T-helper 2 cell treated with Interferon-gamma antibody and Interleukin-4, amounts not matched to agents 100 ng/mL and 5 ng/mL, for 36 hours (primary cell): ENCODE data around the gene RARRES1. TPM values are rescaled to one million over a fixed set of nuclear protein-coding genes. Genes with fewer than 3 reads are reported as not detected.
"Not testable (repeated sequence)": the region's sequence is repeated elsewhere in the genome, so short reads cannot be mapped to it uniquely, and the experiment has no call there.

Source experiments
- intact Hi-C: fragments of 100-400 bp; cut with micrococcal nuclease; formaldehyde crosslinking; loops from one replicate; pipeline ENCODE4 v1.15.1; 2023
- total RNA-seq: library from RNA; stranded (reverse); gene quantifications from 2 replicates; pipeline ENCODE4 v1.2.3, GENCODE V29; 2022

Gene RARRES1
- total RNA-seq, 1 donor from 2014 or later: not detected

DNA sequence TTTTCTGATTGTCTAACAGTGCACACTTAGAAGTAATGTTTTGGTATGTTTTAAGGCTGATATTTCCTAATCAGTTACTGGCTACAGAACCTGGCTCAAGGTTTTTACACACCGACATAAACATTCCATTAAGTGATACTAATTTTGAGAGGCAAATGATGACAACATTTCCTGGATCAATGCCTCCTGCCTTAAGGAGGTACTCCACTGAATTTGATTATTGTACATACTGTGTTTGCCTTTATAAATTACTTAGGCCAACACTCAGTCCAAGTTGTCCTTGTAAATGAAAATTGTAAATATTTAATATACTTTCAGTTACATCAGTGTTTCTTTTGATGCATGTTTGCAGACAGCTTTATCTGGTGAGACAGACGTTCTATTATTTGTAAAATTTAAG lies 35.6 kb downstream of the RARRES1 start:
- intact Hi-C loops: no loop called here

DNA sequence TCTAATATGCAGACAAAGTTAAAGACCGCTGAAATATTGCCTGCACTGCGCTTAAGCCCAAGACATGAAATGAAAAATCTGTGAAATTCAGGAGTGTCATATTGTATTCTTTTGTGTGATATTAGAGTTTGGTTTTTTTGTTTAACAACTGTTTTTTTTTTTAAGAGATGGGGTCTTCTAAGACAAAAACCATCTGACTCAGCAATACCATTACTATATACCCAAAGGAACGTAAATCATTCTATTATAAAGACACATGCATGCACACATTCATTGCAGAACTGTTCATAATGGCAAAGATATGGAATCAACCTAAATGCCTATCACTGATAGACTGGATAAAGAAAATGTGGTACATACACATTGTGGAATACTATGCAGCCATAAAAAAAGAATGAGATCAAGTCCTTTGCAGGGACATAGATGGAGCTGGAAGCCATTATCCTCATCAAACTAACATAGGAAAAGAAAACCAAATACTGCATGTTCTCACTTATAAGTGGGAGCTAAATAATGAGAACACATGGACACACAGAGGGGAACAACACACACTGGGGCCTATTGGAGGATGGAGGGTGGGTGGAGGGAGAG lies 38.3 kb downstream of the RARRES1 start:
- intact Hi-C loops: not testable (repeated sequence)

DNA sequence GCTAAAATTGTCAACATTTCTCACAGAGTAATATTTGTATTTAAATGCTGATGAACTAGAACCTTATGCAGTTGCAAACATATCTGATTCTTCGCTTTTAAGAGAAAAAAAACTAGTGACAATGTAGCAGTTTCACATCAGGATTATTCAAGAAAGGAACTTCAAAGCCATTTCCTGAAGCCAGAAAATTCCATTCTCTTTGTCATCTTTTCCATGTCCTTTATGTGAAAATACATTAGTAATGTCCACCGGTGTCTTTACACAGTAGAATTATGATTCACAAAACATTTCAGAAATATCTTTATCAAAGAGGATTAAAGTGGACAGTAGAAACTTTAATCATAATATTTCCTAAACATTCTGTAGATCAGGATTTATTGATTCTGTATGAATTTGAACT lies 47.1 kb downstream of the RARRES1 start:
- intact Hi-C loops: no loop called here

DNA sequence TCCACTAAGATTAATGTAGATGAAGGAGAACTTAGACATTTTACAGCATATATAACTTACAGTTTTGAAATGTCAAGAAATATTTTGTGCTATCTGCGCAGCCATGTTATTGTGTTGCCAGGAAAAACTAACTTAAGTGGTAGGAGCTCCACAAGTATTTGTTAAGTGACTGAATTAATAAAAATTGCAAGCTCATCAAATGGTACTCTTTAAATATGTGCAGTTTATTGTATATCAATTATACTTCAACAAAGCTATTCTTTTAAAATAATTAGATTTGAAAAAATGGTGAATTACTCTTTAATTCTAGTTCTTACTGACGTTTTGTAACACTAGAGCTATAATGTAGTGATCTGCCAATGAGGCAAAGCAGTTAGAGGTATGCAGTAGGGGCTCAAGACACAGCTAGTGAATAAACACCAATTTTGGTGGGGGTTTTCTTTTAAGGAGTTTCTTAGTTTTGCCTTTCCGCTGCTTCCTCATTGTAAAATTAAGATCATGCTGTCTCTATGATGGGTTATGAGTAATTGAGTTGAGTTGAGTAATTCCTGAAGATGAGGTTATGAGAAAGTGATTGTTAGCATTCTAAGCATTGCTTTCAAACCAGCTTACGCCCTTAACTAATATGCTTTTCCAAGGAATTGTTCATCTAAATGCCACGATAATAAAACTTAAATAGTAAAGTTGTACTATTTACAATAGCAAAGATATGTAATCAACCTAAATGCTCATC lies 48.9 kb downstream of the RARRES1 start:
- intact Hi-C loops: no loop called here

DNA sequence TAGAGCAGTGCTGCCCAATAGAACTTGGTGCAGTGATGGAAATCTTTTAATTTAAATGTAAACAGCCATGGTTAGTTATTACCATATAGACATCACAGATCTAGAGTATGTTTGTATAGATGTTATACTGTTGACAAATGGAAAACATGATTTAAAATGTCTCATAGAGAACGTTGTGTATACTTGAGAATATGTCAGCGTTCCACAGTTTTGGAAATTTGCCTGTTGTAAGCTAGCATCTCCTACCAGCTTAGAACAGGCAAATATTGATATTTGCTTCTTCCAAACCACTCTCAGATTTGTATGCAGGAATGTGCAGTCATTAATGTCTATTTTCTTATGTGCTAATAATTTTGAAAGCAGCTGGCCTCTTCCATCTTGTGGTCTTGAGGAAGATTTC lies 51.4 kb downstream of the RARRES1 start:
- intact Hi-C loops: no loop called here

DNA sequence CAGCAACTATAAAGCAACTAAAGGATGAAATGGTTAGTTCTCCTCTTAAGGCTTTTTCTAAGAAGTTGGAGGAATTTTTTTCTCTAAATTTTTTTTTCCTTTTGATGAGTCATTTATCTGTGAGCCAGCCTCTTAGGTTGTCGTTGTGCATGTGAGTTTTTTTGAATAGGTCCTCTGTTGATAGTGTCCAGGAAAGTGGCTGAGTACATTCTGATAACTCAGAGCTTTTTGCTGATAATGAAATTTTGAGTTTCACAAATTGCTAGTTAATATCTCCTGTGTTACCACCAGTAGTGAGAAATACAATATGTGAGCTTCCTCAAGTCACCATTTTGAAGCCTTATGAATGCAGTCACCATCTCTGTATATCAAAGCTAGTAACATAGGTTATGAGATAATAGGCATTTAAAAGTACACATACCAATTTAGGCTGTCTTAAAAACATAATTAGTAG lies 52.7 kb downstream of the RARRES1 start:
- intact Hi-C loops: no loop called here

DNA sequence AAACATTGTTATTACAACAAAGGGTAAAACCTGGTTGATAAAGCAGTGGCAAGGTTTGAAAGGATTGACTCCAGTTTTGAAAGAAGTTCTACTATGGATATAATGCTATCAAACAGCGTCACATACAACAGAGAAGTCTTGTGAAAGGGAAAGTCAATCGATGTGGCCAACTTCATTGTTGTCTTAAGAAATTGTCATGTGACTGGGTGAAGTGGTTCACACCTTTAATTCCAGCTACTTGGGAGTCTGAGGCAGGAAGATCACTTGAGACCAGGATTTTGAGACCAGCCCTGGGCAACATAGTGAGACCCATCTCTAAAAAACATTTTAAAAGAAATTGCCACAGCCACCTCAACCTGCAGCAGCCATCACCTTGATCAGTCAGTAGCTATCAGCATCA lies 53.6 kb downstream of the RARRES1 start:
- intact Hi-C loops: no loop called here

DNA sequence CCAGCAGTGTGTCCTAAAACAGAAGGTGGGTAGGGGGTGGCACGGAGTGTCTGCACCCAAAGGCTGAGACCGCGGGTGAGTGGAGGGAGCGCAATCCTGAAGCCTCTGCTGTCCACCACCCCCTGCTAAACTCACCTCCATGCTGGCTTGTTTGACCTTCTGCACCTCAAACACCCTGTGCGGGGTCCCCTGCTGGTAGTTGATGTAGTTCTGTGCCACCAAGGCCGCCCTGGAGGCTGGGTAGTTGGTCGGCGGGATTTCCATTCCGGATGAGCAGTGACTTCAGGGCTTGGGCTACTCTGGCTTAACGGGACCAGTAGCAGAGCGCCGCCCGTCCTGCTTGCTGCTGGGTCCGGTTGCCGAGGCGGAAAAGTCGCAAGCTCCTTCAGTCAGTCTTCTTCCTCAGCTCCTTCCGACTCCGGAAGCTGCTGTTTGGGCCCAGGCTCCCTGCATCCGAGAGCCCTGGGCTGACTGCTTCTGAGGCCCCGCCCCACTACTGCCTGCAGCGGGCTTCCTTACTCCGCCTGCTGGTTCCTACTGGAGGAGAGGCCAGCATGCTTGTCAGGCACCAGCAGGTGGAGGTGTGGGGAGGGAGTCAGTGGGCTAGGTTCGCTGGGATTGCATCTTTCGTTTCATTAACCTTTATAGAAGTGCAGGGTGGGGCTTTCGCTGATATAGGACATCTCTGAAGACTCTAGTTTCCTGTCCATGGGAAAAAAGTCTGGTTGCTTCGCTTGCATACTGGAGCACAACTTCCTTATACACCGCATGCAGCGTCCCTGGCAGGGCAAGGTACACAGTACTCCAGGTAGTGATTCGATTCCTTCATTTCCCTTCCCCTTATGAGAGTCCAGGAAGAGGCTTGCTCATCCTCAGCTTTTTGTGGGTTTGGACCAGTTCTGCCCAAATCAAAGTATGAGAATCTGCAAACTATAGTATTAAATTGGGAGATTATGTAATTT lies 59.8 kb downstream of the RARRES1 start, which contains the start of gene LXN:
TSS of gene LXN (minus strand) at position 434 of the 962 bp plus-strand sequence. CDS start at position 264, 170 bp downstream.
- intact Hi-C loops: loop anchor here (1.0 to 2.0 kb wide), 4 partner anchors 13 to 129 kb away; no protein-coding TSS in a partner anchor

DNA sequence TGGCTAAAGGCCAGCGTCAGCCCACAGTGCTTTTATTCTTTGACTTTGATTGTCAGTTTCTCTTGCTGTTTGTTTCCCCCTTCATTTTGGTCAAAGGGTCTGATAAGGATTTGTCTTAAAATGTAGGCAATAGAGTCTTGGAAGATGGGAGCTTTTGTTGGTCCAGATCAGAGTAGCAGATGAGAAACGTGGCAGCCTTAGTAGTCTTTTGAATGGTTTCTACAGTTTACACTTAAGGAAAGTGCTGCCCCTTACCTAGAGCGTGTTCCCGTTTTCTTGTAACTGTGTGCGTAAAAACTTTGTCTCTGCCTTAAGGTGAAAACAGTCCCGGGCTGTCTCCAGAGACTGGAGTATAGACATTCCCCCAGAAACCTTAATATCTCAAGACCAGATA lies 60.4 kb downstream of the RARRES1 start:
- intact Hi-C loops: loop anchor here (1.0 to 2.0 kb wide), 4 partner anchors 13 to 129 kb away; no protein-coding TSS in a partner anchor

DNA sequence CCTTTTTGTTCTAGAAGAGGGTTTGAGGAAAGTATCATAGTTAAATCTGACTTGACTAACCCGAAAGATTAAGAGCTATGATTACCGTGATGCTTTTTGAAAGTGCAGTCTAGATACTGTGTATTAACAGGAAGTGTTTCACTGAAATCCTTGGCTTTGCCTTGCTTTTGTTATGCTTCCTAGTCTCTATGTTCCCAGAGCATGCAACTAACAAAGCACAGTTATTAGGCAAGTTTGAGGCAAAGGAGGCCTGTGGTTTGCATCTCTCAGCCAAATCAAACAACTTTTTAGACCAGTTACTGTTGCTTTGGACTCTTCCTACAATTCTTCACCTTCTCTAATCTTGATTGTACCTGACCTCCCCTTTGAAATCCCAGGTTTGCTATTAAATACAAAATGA lies 63.8 kb downstream of the RARRES1 start:
- intact Hi-C loops: no loop called here

DNA sequence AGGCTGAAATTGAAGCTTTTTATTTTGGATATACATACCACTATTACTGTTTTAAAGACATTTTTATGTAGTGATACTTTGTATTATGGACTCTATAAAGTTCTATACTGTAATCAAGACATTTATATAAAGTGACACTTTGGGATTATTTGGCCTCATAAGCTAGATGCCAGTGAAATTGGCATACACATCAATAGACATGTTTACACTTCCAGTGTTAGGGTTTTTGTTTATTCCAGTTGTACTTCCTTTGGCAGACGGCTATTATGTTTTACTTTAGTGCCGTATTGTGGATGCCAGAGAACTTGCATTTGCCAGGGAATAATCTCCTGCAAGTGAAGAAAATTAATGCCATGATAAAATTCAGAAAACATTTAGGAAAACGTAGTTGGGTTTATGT lies 65.8 kb downstream of the RARRES1 start:
- intact Hi-C loops: no loop called here

DNA sequence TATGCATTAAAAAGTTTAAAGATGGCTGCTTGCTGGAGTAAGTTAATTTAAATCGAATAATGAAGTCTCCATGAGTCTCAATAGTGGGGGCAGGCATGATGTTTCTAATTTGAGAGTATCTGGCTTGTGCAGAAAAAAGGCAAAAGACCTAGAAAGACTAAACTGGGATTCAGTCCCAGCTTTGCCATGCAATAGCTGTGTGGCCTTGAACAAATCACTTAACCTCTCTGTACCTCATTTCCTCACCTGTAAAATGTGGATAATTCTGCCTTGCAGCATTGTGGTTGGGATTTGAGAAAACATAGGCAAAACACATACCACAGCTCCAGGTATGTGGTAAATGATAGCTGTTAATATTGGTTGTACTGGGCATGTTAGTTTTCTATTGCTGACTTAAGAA lies 68.4 kb downstream of the RARRES1 start:
- intact Hi-C loops: no loop called here

DNA sequence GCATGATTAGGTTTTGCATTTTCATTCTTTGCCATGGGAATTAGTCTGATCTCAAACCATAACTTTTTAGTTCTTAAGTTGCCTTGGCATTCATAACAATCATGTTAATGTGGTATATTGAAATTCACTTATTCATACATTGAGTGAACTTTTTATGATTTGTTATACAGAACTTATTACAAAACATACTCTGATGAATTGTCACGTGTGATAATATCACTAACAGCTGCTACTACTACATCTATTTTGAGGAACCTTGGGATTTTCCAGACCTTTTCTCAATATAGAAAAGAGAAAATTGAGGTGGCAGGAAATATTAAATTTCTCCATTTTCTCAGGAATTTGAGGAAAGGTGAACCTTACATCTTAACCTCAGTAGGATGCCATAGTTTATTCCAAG lies 69.0 kb downstream of the RARRES1 start:
- intact Hi-C loops: no loop called here

DNA sequence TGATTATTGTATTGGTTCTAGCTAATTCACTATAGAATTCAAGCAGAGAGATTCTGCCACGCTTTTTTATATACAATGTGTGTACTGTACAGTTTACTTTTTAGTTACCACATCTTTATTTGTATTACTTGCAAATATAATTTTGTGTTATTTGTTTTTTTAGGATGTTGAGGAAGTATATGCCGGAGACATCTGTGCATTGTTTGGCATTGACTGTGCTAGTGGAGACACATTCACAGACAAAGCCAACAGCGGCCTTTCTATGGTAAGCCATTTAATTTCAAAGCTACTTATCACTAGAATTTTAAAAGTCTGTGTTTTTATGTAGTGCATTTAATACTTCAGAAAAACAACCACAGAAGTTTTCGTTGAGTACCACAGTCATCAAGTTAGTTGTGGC lies 71.5 kb downstream of the RARRES1 start:
- intact Hi-C loops: no loop called here

DNA sequence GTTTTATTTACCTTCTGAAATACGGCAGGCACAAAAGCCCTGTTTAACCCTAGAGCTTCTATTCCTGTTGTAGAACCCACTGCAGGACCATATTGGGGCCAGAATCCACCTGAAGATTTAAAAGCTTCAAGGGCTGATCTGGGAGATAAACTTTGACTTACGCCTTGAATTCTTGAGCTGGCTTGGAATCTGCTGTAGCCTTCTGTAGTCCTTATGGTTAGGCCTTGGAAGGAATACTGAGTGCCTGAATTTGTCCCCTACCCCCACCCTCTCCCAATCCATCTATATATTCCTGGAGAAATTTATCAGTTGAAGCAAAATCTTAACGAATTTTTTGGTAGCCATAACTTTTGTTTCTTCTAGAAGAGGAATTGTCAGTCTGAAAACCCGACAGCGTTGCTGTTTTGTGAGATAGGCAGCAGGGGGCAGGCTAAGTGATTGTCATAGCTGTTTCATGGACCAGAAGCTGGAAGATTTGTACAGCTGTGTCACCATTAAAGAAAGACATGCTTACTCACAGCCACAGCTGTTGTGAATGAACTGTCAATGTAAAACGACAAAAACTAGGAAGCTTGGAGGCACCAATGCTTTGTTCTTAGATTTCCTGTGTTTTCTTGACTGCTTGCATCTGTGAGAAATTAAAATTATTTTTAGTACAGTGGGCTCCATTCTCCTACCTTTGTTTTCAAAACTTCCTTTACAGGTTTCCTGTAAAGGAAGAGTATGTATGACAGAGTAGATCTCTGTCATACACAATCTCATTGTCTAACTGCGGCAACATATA lies 72.6 kb downstream of the RARRES1 start:
- intact Hi-C loops: loop anchor here (1.0 kb wide), 2 partner anchors 13 to 132 kb away; partner anchors contain the start of gene LXN

DNA sequence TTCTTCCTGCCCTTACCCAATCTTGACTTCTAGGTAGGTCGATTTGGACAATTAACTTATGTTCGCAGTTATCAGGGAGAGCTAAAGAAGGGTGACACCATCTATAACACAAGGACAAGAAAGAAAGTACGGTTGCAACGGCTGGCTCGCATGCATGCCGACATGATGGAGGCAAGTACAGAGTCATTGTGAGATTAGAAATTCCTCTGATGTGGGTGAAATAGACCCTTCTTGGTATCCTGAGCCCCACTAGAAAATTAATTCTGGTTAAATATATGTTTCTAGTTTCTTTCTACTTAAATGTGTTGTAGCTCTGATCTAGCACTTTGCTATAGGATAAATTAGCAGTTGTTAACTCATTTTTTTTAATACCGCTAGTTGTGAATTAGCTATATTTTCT lies 73.4 kb downstream of the RARRES1 start:
- intact Hi-C loops: loop anchor here (1.0 kb wide), 2 partner anchors 13 to 132 kb away; partner anchors contain the start of gene LXN

DNA sequence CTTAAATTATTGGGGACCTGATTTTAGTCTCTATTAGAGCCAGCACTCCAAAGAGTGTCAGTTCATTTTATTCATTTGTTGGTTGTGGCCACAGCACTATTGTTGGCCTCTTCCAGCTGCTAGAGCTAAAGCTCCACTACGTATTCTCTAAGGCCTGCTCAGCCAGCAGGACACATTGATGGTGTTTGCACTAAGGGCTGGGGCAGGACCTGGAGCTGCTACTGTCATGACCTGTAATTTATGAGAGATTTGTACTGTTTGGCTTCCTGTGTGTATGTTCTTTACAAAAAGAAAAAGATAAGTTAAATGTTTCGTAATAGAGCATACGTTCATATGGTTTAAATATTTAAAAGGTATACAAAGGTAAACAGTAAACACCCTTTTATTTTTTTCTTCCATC lies 79.8 kb downstream of the RARRES1 start:
- intact Hi-C loops: no loop called here

DNA sequence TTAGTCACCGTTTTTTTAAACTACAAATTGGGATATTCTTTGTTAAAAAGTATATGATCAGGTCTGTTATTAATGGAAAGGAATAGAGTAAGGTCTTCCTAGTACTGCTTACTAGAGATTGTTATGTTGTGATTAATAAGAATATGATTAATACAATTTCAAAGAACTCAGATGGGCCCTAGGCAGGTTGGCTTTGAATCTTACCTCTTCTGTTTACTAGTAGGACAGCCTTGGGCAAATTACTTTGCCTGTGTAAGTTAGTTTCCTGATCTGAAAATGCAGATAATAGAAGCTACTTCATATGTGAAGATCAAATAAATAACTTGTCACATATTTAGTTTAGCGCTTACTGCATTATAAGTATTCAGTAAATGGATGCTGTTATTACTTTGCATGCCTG lies 81.1 kb downstream of the RARRES1 start:
- intact Hi-C loops: no loop called here

DNA sequence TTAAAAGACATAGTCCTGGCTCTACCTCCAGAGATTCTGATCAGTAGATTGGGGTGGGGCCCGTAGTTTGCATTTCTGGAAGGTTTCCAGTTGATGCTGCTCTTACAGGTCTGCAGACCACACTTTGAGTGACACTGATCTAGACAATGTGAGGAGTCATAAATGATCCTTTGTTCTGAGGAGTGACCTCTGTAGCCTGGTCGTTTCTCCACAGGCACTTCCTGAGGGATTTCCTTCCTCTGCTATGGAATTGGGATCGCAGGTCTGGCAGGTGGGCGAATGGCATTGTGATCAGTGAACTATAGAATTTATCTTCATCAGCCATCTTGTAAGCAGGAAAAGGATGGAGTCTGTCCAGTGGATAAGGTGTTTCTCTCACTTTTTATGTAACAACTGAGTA lies 82.5 kb downstream of the RARRES1 start:
- intact Hi-C loops: loop anchor here (10.0 kb wide), 2 partner anchors 1485 to 1915 kb away; partner anchors contain the start of genes CCNL1 and KPNA4
